ENCODE measurements around the gene P2RX1.

- TF ChIP-seq CTCF (IDR thresholded peaks at IDR 0.05): no peak
- TF ChIP-seq EP300 (IDR thresholded peaks at IDR 0.05): no peak
- no peak for TF ChIP-seq POLR2A (IDR thresholded peaks at IDR 0.05)
These were observed 7.4 kb upstream of the P2RX1 start for GRCh38 chr17:3923466-3924190.
